K562 (cell line): ENCODE results near the gene TINAGL1. TPM values are rescaled to one million over a fixed set of nuclear protein-coding genes. Genes with fewer than 3 reads are reported as not detected.

Experiments
- ATAC-seq: fragments of 200-7000 bp; cut with Tn5 transposase; 3 replicates; pipeline ENCODE4 v1.9.1; 2020; ENCODE audit warnings: moderate library complexity
- BruUV-seq: library from RNA; stranded (reverse); fragments of 400-500 nt; replicated peaks from 2 replicates; lab custom pipeline; 2021; lab: Mats Ljungman, UMichigan
- CTCF ChIA-PET: fragments of 300-600 bp; formaldehyde crosslinking; extraction: SDS; loops from one replicate; lab custom pipeline; 2021; ENCODE audit warnings: low intra/inter-chr PET ratio; lab: Yijun Ruan, JAX
- POLR2A ChIA-PET: fragments of 300-600, 350-650 bp; sonication (Branson Sonifier 250); formaldehyde crosslinking; extraction: SDS; loops from one replicate; lab custom pipeline; 2021; ENCODE audit warnings: antibody characterized with exemption, inconsistent platforms; lab: Yijun Ruan, JAX
- DNase-seq, 4 experiments: peaks; one replicate each; pipeline versions ENCODE4 v3.0.0 to v3.0.0-alpha.2; 2011 to 2018; ENCODE audit warnings: low spot score in 3 of 4, mixed read lengths in 3 of 4; ENCODE audit errors: extremely low read depth in 1 of 4
- FAIRE-seq: peaks from 2 replicates; lab custom pipeline; 2011; peaks lifted over from hg19 to GRCh38; lab: Jason Lieb, UNC
- H2AFZ ChIP-seq: 2 replicates; pipeline ENCODE4 v1.6.0; 2011; ENCODE audit warnings: low read depth, low read length, control low read depth, inconsistent platforms
- H3K27ac ChIP-seq: fragments of 200-600 bp; 3 replicates; pipeline ENCODE4 v1.8.0; 2011; ENCODE audit warnings: low read depth, mild to moderate bottlenecking, control low read depth, inconsistent platforms, low read length, moderate library complexity, mixed read lengths; ENCODE audit errors: extremely low read depth
- H3K27me3 ChIP-seq, 2 experiments: fragments of 300-600 bp in 1 of 2; 2 replicates in 1 of 2; 3 replicates in 1 of 2; pipeline versions ENCODE4 v1.6.0 to v1.8.0; 2011; ENCODE audit warnings: inconsistent platforms in 2 of 2, low read length in 2 of 2, mild to moderate bottlenecking in 1 of 2, mixed read lengths in 1 of 2, moderate library complexity in 1 of 2; ENCODE audit not compliant: control insufficient read depth in 2 of 2, insufficient read depth in 2 of 2
- H3K36me3 ChIP-seq: fragments of 300-600 bp; 3 replicates; pipeline ENCODE4 v1.8.0; 2011; ENCODE audit warnings: mild to moderate bottlenecking, low read length, inconsistent platforms; ENCODE audit not compliant: control insufficient read depth, insufficient read depth
- H3K4me1 ChIP-seq, 2 experiments: fragments of 200-600 bp in 1 of 2; replicated peaks in 1 of 2; 2 replicates in 1 of 2; 3 replicates in 1 of 2; pipeline versions ENCODE4 v1.5.1 to v1.8.0; 2011; ENCODE audit warnings: inconsistent platforms in 2 of 2, low read length in 2 of 2, mild to moderate bottlenecking in 1 of 2, mixed read lengths in 1 of 2, moderate library complexity in 1 of 2; ENCODE audit not compliant: control insufficient read depth in 2 of 2, insufficient read depth in 2 of 2
- H3K4me2 ChIP-seq: 2 replicates; pipeline ENCODE4 v1.6.1; 2011; ENCODE audit warnings: low read length, control low read depth, inconsistent platforms, mixed read lengths; ENCODE audit not compliant: insufficient read depth
- H3K4me3 ChIP-seq: fragments of 200-600 bp; sonication (generic), shearing (Covaris generic); 2 replicates; pipeline ENCODE4 v1.5.1; 2016; ENCODE audit warnings: control low read depth, inconsistent platforms
- H3K79me2 ChIP-seq: fragments of 200-600 bp; 3 replicates; pipeline ENCODE4 v1.8.0; 2011; ENCODE audit warnings: low read length, inconsistent platforms; ENCODE audit not compliant: control insufficient read depth, insufficient read depth
- H3K9ac ChIP-seq, 2 experiments: 2 replicates each; pipeline versions ENCODE4 v1.6.0 to v1.6.1; 2011; ENCODE audit warnings: low read depth in 2 of 2, low read length in 2 of 2, control low read depth in 1 of 2, inconsistent platforms in 1 of 2, mild to moderate bottlenecking in 1 of 2, mixed read lengths in 1 of 2; ENCODE audit not compliant: insufficient read depth in 1 of 2
- H3K9me1 ChIP-seq: one replicate; pipeline ENCODE4 v1.6.0; 2011; ENCODE audit warnings: inconsistent platforms, mild to moderate bottlenecking, low read length, moderate library complexity; ENCODE audit not compliant: control insufficient read depth, insufficient read depth
- H3K9me3 ChIP-seq: replicated peaks from 2 replicates; pipeline ENCODE4 v1.5.1; 2011; ENCODE audit warnings: low read depth, low read length, inconsistent platforms; ENCODE audit not compliant: control insufficient read depth, insufficient read depth
- H4K20me1 ChIP-seq: replicated peaks from 2 replicates; pipeline ENCODE4 v1.6.1; 2011; ENCODE audit warnings: low read length, inconsistent platforms, mixed read lengths; ENCODE audit not compliant: control insufficient read depth, insufficient read depth
- CBX2 ChIP-seq: fragments of 200-600 bp; sonication (generic); IDR thresholded peaks from one replicate; pipeline ENCODE4 v1.6.1; 2012; ENCODE audit warnings: mild to moderate bottlenecking, low read length, inconsistent platforms; ENCODE audit not compliant: insufficient read depth, poor library complexity, severe bottlenecking
- CEBPG ChIP-seq, 3 experiments: fragments of 200-800 bp in 1 of 3; sonication (Bioruptor generic) in 1 of 3; sonication (generic) in 1 of 3; formaldehyde crosslinking in 1 of 3; IDR thresholded peaks in 2 of 3; conservative IDR thresholded peaks in 1 of 3; 2 replicates each; pipeline versions ENCODE4 v1.6.1 to v1.8.0; 2016 to 2022; ENCODE audit warnings: missing compliant biosample characterization in 2 of 3, missing genetic modification characterization in 2 of 3, mild to moderate bottlenecking in 1 of 3, missing genetic modification reagents in 1 of 3
- DMBX1 ChIP-seq: fragments of 250-450 bp; sonication (Bioruptor Pico); IDR thresholded peaks from 2 replicates; pipeline ENCODE4 v1.8.0; 2022; ENCODE audit warnings: inconsistent platforms, mild to moderate bottlenecking, moderate library complexity, borderline replicate concordance
- EP400 ChIP-seq: fragments of 450-650 bp; IDR thresholded peaks from 2 replicates; pipeline ENCODE4 v1.6.1; 2017; ENCODE audit warnings: antibody characterized with exemption, mild to moderate bottlenecking, moderate library complexity
- MYC ChIP-seq, 2 experiments: fragments of 250-450 bp in 1 of 2; sonication (Bioruptor Pico) in 1 of 2; IDR thresholded peaks; 2 replicates each; pipeline versions ENCODE4 v1.5.1 to v1.6.1; 2012 to 2021; ENCODE audit warnings: low read depth in 2 of 2, borderline replicate concordance in 1 of 2, improper control_type of control experiment in 1 of 2, low read length in 1 of 2, mild to moderate bottlenecking in 1 of 2, moderate library complexity in 1 of 2
- whole genome bisulfite sequencing: fragments of 100-300 bp; shearing (Covaris generic); methylation state at CpG from one replicate; pipeline ENCODE4 v1.1.6; 2016; ENCODE audit warnings: low coverage, mixed read lengths; ENCODE audit not compliant: insufficient coverage; ENCODE audit errors: missing lambda C conversion rate; 5-methylcytosine and 5-hydroxymethylcytosine counted together
- in situ Hi-C: fragments of 300-500 bp; cut with MboI; formaldehyde crosslinking; loops from 4 replicates; pipeline ENCODE4 v1.15.0; 2018; ENCODE audit warnings: inconsistent platforms, mixed read lengths
- intact Hi-C: fragments of 100-400 bp; cut with micrococcal nuclease; formaldehyde crosslinking; loops from 2 replicates; pipeline ENCODE4 v1.14.2; 2022
- polyA plus RNA-seq, 8 experiments: library from polyadenylated mRNA; depleted of rRNA in 4 of 8; stranded (reverse) in 5 of 8; unstranded in 3 of 8; fragments of >200 nt; fragmentation: Nextera tagmentation in 2 of 8; fragmentation: Illumina TruSeq in 1 of 8; extraction: Ambion mirVana in 2 of 8; extraction: Trizol in 1 of 8; gene quantifications; 2 replicates each; pipeline versions ENCODE4 v1.2.1 to v1.2.3, GENCODE V29; 2011 to 2014; ENCODE audit warnings: inconsistent platforms in 1 of 8, missing spikeins in 1 of 8
- total RNA-seq, 7 experiments: library from RNA; depleted of rRNA in 6 of 7; stranded (reverse); fragments of >200 nt in 6 of 7; fragmentation: Illumina TruSeq in 2 of 7; extraction: Trizol in 2 of 7; gene quantifications; 2 replicates each; pipeline versions ENCODE4 v1.2.1 to v1.2.3, GENCODE V29; 2011 to 2021; ENCODE audit warnings: low replicate concordance in 1 of 7
- TF ChIP-seq, protein P1 (sequence below): fragments of 450-650 bp; IDR thresholded peaks from 2 replicates; pipeline ENCODE4 v1.6.1; 2016; ENCODE audit warnings: borderline replicate concordance
- TF ChIP-seq, protein P2 (sequence below), 2 experiments: fragments of 450-650 bp in 1 of 2; sonication (generic) in 1 of 2; formaldehyde crosslinking in 1 of 2; IDR thresholded peaks in 1 of 2; conservative IDR thresholded peaks in 1 of 2; 2 replicates each; pipeline versions ENCODE4 v1.6.1 to v1.8.1; 2016 to 2023; ENCODE audit warnings: mild to moderate bottlenecking in 2 of 2, moderate library complexity in 2 of 2, inconsistent platforms in 1 of 2, missing genetic modification reagents in 1 of 2

Gene TINAGL1
- total and polyA plus RNA-seq, 9 of the 15 experiments (the other 6 are each of a cell fraction or from before 2014, with no cell fraction given), result 0.04 to 1.2 (median 0.07) TPM; not detected in 4

DNA sequence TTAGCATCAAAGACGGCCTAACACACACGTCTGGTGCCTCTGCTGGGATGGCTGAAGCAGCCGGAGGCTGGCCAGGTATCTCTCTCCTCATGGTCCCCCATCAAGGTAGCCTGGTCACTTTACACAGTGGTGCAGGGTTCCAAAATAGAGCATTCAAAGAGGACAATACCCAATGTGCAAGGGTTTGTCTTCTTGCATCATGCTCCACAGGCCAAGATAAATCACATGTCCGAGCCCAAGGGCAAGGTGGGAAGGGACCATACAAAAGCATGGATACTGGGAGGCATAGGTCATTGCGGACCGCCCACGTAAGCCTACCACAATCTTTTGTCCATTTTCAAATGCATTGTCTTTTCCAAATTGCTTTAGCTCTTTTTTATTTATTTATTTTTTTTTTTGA is 23.8 kb upstream of the TINAGL1 start:
- Histone ChIP-seq H3K4me1 (peaks cover 13 to 15% of the 10 kb centered on the region in 2 experiments; a peak in 4 of 5 replicates), H3K9me1 (no peaks in the 10 kb centered on the region), H2AFZ (no peak overlapping the region), H3K79me2 (no peaks in the 10 kb centered on the region), H3K4me2 (no peak overlapping the region), H3K27ac (no peak overlapping the region), H3K9me3 (no peaks in the 10 kb centered on the region), H3K4me3 (no peak overlapping the region), H4K20me1 (no peaks in the 10 kb centered on the region), H3K27me3 (peaks cover 0 to 4% of the 10 kb centered on the region in 2 experiments; a peak in 1 of 5 replicates), H3K36me3 (no peaks in the 10 kb centered on the region), H3K9ac (no peak overlapping the region)
- in situ Hi-C loops, result loop anchor here (25.0 kb wide), 1 partner anchor 365 kb away; no protein-coding TSS in a partner anchor
- DNase-seq (no peak), FAIRE-seq (no peak), ATAC-seq (no peak)
- no TSS peak for BruUV-seq
- ChIA-PET CTCF (no interaction called here), POLR2A (interaction anchor here (0.5 kb wide), 1 partner anchor 411 kb away, joined by 3 read pairs; no protein-coding TSS in a partner anchor)
- TF ChIP-seq, protein P1, sequence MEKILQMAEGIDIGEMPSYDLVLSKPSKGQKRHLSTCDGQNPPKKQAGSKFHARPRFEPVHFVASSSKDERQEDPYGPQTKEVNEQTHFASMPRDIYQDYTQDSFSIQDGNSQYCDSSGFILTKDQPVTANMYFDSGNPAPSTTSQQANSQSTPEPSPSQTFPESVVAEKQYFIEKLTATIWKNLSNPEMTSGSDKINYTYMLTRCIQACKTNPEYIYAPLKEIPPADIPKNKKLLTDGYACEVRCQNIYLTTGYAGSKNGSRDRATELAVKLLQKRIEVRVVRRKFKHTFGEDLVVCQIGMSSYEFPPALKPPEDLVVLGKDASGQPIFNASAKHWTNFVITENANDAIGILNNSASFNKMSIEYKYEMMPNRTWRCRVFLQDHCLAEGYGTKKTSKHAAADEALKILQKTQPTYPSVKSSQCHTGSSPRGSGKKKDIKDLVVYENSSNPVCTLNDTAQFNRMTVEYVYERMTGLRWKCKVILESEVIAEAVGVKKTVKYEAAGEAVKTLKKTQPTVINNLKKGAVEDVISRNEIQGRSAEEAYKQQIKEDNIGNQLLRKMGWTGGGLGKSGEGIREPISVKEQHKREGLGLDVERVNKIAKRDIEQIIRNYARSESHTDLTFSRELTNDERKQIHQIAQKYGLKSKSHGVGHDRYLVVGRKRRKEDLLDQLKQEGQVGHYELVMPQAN, result no peak
- TF ChIP-seq DMBX1, result 0 out of 2 replicates have a peak, but pooled peaks have one; percentile 44
- 0 out of 2 replicates have a peak, but pooled peaks have one; percentile 29 for TF ChIP-seq MYC (IDR thresholded peaks at IDR 0.05; ENCODE audit: low read depth, low read length)
- no peak for TF ChIP-seq MYC (CRISPR knock-in tag; IDR thresholded peaks at IDR 0.05; ENCODE audit: borderline replicate concordance, low read depth)
- peak; percentile 43 for TF ChIP-seq EP400
- TF ChIP-seq, protein P2, sequence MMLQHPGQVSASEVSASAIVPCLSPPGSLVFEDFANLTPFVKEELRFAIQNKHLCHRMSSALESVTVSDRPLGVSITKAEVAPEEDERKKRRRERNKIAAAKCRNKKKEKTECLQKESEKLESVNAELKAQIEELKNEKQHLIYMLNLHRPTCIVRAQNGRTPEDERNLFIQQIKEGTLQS (IDR thresholded peaks at IDR 0.05), result peak; percentile 49; the same call in 1 of the 2 replicates
- TF ChIP-seq, protein P2 (CRISPR knock-in tag; conservative IDR thresholded peaks at IDR 0.05), result no peak
- TF ChIP-seq CBX2, result no peak
- TF ChIP-seq CEBPG (CRISPR knock-in tag; IDR thresholded peaks at IDR 0.05), result peak; percentile 72; the same call in 1 of the 2 replicates
- peak in 1 of 2 experiments; percentile 65; a peak in 2 of 4 replicates for TF ChIP-seq CEBPG (tag; conservative IDR thresholded peaks at IDR 0.05 in 1 of 2, IDR thresholded peaks at IDR 0.05 in 1 of 2)
- WGBS, result 40% methylated on average over 7 of the region's 7 CpGs
- intact Hi-C loops, result no loop called here
